Daoy (cell line): ENCODE results near the gene NUTM1. TPM values are rescaled to one million over a fixed set of nuclear protein-coding genes. Genes with fewer than 3 reads are reported as not detected.
"Not testable (repeated sequence)": the region's sequence is repeated elsewhere in the genome, so short reads cannot be mapped to it uniquely, and the experiment has no call there.

ENCODE experiments used
- DNase-seq: peaks from one replicate; pipeline ENCODE4 v3.0.0-alpha.2; 2015; ENCODE audit warnings: low read depth
- total RNA-seq: library from RNA; depleted of rRNA; stranded (reverse); fragments of >200 nt; shearing (Covaris generic); gene quantifications from 2 replicates; pipeline ENCODE4 v1.2.3, GENCODE V29; 2014

The NUTM1 gene
- total RNA-seq, 1 experiment from 2014 or later = not detected

- no peak for DNase-seq
These were observed 6.7 kb upstream of the NUTM1 start for GRCh38 chr15:34336231-34336990.

GRCh38 chr15:34336991-34337556 lies 6.0 kb upstream of the NUTM1 start:
- no peak for DNase-seq

DNA sequence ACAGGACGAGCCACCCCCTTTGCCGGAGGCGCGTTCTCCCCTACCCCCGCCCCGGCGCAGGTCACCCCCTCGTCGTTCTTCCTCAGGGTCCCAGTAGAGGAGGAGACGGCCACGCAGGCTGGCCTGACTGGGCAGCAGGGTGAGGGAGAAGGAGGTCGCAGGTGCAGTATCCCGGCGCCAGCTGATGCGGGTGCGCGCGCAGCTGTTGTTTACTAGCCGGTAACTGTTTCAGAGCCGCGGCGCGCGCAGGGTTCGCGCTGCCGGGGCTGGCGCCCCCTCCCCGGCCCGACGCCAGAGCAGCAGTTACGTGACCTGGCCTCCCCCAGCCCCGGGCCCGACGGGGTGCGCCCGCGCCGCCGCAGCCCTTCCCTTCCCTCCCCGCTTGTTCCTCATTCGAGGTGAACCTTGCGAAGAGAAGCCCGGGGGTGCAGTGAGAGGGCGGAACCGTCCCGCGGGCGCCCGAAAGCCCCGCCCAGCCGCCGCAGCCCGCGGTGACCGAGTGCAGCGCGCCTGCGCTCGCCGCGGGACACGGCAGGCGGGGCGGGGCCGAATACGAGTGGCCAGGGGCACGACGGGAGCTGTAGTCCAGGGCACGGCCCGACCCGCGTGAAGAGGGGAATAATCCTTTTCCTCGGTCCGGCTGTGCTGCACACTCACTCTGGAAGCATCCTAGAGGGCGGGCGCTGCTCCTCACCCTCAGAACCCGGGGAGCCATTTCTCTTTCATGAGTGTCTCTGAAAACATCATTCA lies 5.4 kb upstream of the NUTM1 start, which contains the start of gene SLC12A6:
Gene SLC12A6, minus strand, starts transcription at position 225 of the 750 bp plus-strand sequence. CDS start 1,101 bp downstream, outside the sequence.
- DNase-seq = peak; percentile 96

- DNase-seq = no peak
These were observed 4.8 kb upstream of the NUTM1 start for GRCh38 chr15:34338347-34338746.

DNA sequence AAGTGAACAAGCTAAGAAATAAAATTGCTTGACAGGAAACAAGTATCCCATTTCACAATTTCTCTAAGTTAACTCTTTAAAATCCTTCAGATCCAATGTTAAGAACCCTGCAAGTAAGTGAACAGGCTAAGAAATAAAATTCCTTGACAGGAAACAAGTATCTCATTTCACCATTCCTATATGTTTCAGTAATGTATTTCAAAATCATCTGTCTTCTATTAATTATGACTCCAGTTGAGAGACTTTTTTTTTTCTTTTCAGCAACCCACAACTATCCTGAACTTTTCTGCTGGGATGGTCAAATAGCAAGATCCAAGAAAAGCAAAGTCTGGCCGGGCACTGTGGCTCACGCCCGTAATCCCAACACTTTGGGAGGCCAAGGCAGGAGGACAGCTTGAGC lies 3.2 kb upstream of the NUTM1 start:
- DNase-seq = no peak

DNA sequence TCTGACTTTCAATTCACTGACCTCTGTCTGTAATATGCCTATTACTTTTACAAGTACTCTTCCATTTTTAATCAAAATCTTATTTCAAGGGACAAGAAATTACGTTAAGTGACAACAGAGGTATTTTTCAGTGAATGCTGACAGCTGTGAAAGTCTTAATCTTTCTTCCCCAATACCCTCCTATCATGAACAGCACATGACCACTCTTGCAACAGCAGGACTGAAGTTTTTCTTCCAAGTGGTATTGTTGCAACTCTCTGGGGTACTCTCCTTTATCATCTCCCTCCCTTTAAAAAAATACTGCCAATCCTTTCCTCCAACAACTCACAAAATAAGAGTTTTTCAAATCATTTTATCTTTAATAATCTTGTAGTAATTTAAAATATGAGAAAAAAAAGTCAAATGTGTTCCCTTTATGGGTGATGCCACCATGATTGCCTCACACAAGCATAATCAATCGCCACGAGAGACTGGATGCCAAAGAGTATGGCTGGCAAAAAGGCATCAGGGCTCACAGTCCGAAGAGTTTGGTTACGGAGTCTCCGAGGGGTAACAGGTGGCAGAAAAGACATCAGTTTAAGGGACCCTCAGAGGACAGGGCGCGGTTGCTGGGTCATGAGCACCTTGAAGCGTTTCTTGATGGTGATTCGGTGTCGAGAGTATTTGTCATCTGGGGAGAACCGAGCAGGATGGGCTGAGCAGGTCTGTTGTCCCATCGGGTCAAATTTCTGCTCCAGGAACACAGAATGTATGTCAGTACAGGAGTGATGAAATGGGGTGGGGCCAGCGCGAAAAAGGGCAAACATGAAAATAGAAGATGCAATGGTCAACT lies 1.5 kb upstream of the NUTM1 start:
- no peak for DNase-seq

DNA sequence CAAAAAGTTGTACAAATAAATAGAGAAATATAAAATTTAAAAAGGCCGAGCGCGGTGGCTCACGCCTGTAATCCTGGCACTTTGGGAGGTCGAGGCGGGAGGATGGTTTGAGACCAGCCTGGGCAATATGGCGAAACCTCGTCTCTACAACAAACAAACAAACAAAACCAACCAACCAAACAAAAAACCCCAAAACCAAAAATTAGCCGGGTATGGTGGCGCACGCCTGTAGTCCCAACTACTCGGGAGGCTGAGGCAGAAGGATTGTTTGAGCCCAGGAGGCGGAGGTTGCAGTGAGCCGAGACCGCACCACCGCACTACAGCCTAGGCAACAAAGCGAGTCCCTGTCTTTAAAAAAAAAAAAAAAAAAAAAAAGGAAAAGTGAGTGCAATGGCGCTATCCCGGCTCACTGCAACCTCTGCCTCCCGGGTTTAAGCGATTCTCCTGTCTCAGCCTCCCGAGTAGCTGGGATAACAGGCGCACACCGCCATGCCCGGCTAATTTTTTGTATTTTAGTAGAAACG lies 840 bp upstream of the NUTM1 start:
- not testable (repeated sequence) for DNase-seq

GRCh38 chr15:34347951-34348638 lies 5.0 kb downstream of the NUTM1 start:
- no peak for DNase-seq

DNA sequence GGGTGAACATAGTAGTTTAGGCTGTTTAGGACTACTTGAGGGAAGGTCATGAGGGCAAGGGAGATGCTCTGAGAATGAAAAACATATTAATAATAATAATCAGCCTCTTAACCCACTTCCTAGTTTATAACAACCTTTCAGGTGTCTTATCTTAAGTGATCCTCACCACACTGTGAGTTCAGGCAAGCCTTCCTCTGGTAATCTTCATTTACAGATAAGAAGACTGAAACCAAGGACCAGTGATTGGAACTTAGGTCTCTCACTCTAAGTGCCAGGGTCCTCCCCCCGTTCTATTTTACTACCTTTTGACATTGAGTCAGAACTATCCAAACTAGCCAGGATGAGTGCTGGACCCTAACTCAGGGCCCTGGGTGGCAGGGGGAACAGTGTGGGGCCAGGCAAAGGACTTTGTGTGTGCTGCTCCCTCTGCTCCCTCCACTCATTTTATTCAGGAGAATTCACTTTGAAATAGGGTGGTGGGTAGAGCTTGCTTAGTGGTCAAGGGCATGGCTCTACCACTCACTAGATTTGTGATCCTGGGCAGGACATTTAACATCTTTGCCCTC lies 5.7 kb downstream of the NUTM1 start:
- DNase-seq = no peak

DNA sequence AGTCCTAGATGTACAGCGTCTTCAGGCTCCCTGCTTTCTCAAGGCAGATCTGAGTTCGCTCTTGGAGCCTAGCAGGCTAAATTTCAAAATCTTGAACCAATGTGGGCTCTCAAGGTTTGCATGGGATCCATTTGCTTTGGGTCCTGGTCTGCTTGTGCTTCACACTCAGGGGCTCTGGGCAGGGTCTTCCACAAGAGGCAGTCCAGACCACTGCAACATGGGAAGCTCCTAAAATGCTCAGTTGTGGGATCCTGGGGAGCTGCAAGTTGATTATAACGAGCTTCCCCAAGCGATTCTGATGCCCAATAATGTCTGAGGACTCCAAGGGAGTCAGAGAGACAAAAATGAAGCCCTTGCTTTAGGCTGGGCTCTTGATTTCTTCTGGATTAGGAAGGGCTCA lies 6.7 kb downstream of the NUTM1 start:
- no peak for DNase-seq

GRCh38 chr15:34352996-34353395 lies 9.9 kb downstream of the NUTM1 start:
- DNase-seq = not testable (repeated sequence)

DNA sequence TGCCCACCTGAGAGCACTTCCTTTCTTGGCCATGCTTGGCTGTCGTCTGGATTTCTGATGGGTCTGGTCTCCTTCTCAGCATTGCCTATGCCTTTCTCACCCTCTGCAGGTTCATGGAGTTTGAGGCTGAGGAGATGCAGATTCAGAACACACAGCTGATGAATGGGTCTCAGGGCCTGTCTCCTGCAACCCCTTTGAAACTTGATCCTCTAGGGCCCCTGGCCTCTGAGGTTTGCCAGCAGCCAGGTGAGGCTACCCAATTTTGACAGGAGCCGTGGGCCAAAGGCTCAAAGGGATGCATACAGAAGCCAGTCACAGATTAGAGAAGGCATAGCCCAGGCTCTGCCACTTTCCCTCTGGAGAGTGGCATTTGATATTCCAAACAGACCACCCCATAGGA lies 10.5 kb downstream of the NUTM1 start:
- DNase-seq = no peak

DNA sequence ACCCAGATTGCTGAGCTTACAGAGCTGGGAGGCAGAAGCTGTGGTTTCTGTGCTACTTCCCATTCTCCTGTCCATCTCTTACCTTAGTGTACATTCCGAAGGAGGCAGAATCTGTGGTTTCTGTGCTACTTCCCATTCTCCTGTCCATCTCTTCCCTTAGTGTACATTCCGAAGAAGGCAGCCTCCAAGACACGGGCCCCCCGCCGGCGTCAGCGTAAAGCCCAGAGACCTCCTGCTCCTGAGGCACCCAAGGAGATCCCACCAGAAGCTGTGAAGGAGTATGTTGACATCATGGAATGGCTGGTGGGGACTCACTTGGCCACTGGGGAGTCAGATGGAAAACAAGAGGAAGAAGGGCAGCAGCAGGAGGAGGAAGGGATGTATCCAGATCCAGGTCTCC lies 11.2 kb downstream of the NUTM1 start:
- no peak for DNase-seq

DNA sequence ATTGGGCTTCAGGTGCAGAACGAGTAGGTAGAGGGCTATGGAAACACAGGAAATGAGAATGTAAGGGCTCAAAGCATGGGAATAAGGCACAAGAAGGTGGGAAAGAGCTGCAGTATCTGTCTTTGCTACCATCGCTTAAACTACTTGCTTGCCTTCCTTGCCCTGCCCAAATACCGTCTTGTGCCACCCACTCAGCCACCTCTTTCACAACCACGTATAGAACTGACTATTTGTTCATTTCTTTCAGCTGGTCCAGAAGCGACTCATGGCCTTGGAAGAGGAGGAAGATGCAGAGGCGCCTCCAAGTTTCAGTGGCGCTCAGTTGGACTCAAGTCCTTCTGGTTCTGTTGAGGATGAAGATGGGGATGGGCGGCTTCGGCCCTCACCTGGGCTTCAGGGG lies 12.1 kb downstream of the NUTM1 start:
- no peak for DNase-seq

DNA sequence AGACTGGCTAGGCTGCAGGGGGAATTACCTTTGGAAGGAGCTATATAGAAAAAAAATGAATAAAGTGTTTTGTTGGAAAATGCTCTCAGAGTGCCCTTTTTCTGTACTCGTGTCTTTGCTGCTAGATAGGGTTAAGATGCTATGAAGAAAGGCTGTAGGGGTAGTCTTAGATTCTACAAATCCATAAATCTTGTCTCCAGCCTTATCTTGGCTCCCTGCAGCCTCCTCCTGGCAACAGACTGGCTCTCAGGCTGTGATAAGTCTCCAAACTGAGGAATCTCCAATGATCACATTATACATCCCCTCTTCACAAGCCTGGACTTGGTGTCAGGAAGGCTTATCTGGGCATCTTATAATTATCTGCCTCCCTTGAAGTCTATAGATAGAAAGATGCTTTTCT lies 14.5 kb downstream of the NUTM1 start:
- no peak for DNase-seq

GRCh38 chr15:34358367-34358766 lies 15.3 kb downstream of the NUTM1 start:
- DNase-seq = no peak

DNA sequence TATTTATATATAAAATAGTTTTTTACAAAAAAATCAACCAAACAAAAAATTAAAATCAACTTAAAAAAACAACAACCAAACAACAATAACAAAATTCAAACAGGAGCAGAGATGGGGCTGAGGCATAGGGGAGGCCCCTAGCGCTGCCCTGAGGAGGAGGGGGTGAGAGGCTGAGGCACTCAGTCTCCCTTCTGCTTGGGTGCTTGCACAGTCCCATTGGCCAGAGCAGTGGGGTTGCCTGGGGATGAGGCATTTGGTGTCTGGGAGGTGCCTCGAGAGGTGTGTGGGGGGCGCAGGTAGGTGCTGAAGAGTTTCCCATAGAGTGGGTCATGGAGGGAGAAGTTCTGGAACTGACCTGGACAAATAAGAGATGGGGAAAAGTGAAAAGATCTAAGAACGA lies 15.8 kb downstream of the NUTM1 start:
- DNase-seq = no peak

DNA sequence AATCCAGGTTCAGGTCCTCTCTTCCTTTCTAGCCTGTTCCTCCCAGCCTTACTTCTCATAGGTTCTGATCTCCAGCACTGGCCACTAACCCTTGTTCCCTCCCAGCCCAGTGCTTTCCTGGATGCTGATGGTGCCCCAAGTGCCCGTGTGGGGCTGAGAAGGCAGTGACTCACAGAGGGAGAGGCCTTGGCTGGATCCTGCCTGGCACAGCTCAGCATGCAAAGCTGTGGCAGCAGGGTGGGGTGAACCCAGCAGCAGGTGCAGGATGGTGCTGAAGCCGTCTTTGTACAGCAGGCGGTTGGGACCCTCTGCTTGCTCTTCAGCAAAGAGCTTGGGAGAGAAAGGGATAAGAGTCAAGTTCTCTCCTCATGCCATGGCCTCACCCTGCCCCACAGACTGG lies 16.3 kb downstream of the NUTM1 start:
- no peak for DNase-seq

GRCh38 chr15:34360298-34360697 lies 17.2 kb downstream of the NUTM1 start:
- DNase-seq = no peak

DNA sequence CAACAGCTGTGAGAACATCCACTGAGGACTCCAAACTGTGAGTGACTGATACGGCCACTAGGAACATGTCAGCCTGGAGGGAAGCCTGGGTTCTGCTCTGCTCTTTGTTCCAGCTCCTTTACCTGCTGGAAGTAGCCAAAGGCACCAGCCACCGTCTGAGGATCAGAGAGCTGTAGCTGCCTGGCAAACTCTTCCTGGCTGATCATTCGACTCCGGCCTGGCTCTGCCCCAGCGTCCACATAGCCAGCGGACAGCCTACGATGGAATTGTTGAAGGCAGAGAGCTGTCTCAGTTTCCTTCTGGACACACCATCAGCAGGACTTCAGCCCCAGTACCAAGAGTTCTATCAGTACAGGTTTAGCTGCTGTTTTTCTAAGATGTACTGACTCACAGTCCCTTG lies 18.2 kb downstream of the NUTM1 start:
- DNase-seq = no peak
